Activated CD4-positive, CD25-positive, alpha-beta regulatory T cell treated with anti-CD3 and anti-CD28 coated beads, Interleukin-2, amount 50 U/mL, for 72 hours (primary cell): ENCODE results near the gene ALOXE3.
"Not testable (repeated sequence)": the region's sequence is repeated elsewhere in the genome, so short reads cannot be mapped to it uniquely, and the experiment has no call there.

ENCODE experiments used
- DNase-seq: peaks from one replicate; pipeline ENCODE4 v3.0.0; 2021

ALOXE3 gene

GRCh38 chr17:8121407-8121680, 3.0 kb upstream of the ALOXE3 start:
- DNase-seq, result no peak

GRCh38 chr17:8120520-8121406, 2.4 kb upstream of the ALOXE3 start:
- DNase-seq, result peak; percentile 80

GRCh38 chr17:8119581-8120519, 1.5 kb upstream of the ALOXE3 start:
- peak; percentile 89 for DNase-seq

- DNase-seq, result peak; percentile 85
Observed at GRCh38 chr17:8118769-8119580, 661 bp upstream of the ALOXE3 start.

GRCh38 chr17:8117367-8117979, 841 bp downstream of the ALOXE3 start:
- no peak for DNase-seq

- no peak for DNase-seq
Observed at GRCh38 chr17:8116776-8117175, 1.5 kb downstream of the ALOXE3 start.

GRCh38 chr17:8110907-8111306, 7.4 kb downstream of the ALOXE3 start:
- DNase-seq, result no peak

GRCh38 chr17:8110456-8110804, 7.9 kb downstream of the ALOXE3 start:
- no peak for DNase-seq

GRCh38 chr17:8109661-8110455, 8.5 kb downstream of the ALOXE3 start:
- DNase-seq, result peak; percentile 85

- DNase-seq, result no peak
Observed at GRCh38 chr17:8108972-8109660, 9.2 kb downstream of the ALOXE3 start.

- not testable (repeated sequence) for DNase-seq
Observed at GRCh38 chr17:8106980-8107379, 11.3 kb downstream of the ALOXE3 start.

GRCh38 chr17:8105957-8106398, 12.3 kb downstream of the ALOXE3 start:
- no peak for DNase-seq

GRCh38 chr17:8104911-8105310, 13.4 kb downstream of the ALOXE3 start:
- no peak for DNase-seq

GRCh38 chr17:8103549-8103948, 14.8 kb downstream of the ALOXE3 start:
- no peak for DNase-seq

- DNase-seq, result no peak
Observed at GRCh38 chr17:8101721-8102120, 16.6 kb downstream of the ALOXE3 start.

- no peak for DNase-seq
Observed at GRCh38 chr17:8100763-8101162, 17.6 kb downstream of the ALOXE3 start.

- DNase-seq, result no peak
Observed at GRCh38 chr17:8100111-8100510, 18.2 kb downstream of the ALOXE3 start.

GRCh38 chr17:8096541-8096940, 21.8 kb downstream of the ALOXE3 start:
- no peak for DNase-seq

- no peak for DNase-seq
Observed at GRCh38 chr17:8095361-8095760, 23.0 kb downstream of the ALOXE3 start.

GRCh38 chr17:8091033-8091687, 27.2 kb downstream of the ALOXE3 start:
- no peak for DNase-seq

GRCh38 chr17:8089728-8090127, 28.6 kb downstream of the ALOXE3 start:
- no peak for DNase-seq
